Karpas-422 (cell line): ENCODE data around the gene TBL1X. TPM values are rescaled to one million over a fixed set of nuclear protein-coding genes. Genes with fewer than 3 reads are reported as not detected.

Experiments used
- DNase-seq: peaks from one replicate; pipeline ENCODE4 v3.0.0-alpha.2; 2015
- H2AFZ ChIP-seq: fragments of 200-600 bp; sonication (generic); 2 replicates; pipeline ENCODE4 v1.6.1; 2014; ENCODE audit warnings: antibody characterized with exemption, low read length, mixed read lengths
- H3K27ac ChIP-seq: fragments of 200-600 bp; sonication (generic); 2 replicates; pipeline ENCODE4 v1.5.1; 2014; ENCODE audit warnings: mild to moderate bottlenecking, low read length, moderate library complexity
- H3K27me3 ChIP-seq: fragments of 200-600 bp; sonication (generic); 2 replicates; pipeline ENCODE4 v1.6.1; 2014; ENCODE audit warnings: low read length, mixed read lengths
- H3K36me3 ChIP-seq: fragments of 200-600 bp; sonication (generic); 2 replicates; pipeline ENCODE4 v1.6.1; 2014; ENCODE audit warnings: low read length, mixed read lengths; ENCODE audit not compliant: insufficient read depth
- H3K4me1 ChIP-seq: fragments of 200-600 bp; sonication (generic); 2 replicates; pipeline ENCODE4 v1.6.1; 2014; ENCODE audit warnings: mild to moderate bottlenecking, low read length, mixed read lengths
- H3K4me2 ChIP-seq: fragments of 200-600 bp; sonication (generic); 2 replicates; pipeline ENCODE4 v1.6.1; 2014; ENCODE audit warnings: low read length, low read depth, mild to moderate bottlenecking; ENCODE audit not compliant: poor library complexity, severe bottlenecking
- H3K4me3 ChIP-seq: fragments of 200-600 bp; sonication (generic); 2 replicates; pipeline ENCODE4 v1.5.1; 2014; ENCODE audit warnings: mild to moderate bottlenecking, antibody characterized with exemption, low read length, mixed read lengths
- H3K79me2 ChIP-seq: fragments of 200-600 bp; sonication (generic); 2 replicates; pipeline ENCODE4 v1.6.1; 2014; ENCODE audit warnings: mild to moderate bottlenecking, low read length, mixed read lengths
- H3K9ac ChIP-seq: fragments of 200-600 bp; sonication (generic); 2 replicates; pipeline ENCODE4 v1.6.0; 2014; ENCODE audit warnings: low read length
- H3K9me2 ChIP-seq: fragments of 200-600 bp; sonication (generic), shearing (Covaris generic); replicated peaks from 2 replicates; pipeline ENCODE4 v1.6.0; 2014; ENCODE audit warnings: mild to moderate bottlenecking, low read length, moderate library complexity; ENCODE audit not compliant: insufficient read depth
- H3K9me3 ChIP-seq: fragments of 300-700, 200-600 bp; sonication (generic); 2 replicates; pipeline ENCODE4 v1.6.1; 2014; ENCODE audit warnings: low read length, mixed read lengths
- H4K20me1 ChIP-seq: fragments of 200-600 bp; sonication (generic); 2 replicates; pipeline ENCODE4 v1.6.1; 2014; ENCODE audit warnings: mild to moderate bottlenecking, antibody characterized with exemption, low read length, low read depth; ENCODE audit not compliant: insufficient read depth
- total RNA-seq: library from RNA; depleted of rRNA; stranded (reverse); fragments of >200 nt; shearing (Covaris generic); gene quantifications from 2 replicates; pipeline ENCODE4 v1.2.3, GENCODE V29; 2014; ENCODE audit warnings: low replicate concordance

The TBL1X gene
- total RNA-seq, 1 experiment from 2014 or later: 9.4 TPM

GRCh38 chrX:9591496-9591895 is 126.6 kb downstream of the TBL1X start:
- H3K9me3 ChIP-seq: no peaks in the 10 kb centered on the region
- no peaks in the 10 kb centered on the region for H3K36me3 ChIP-seq
- no peaks in the 10 kb centered on the region for H4K20me1 ChIP-seq
- DNase-seq: no peak
- H3K4me1 ChIP-seq: peaks cover 5% of the 10 kb centered on the region; the same call in 1 of the 2 replicates
- H3K4me3 ChIP-seq: no peak overlapping the region
- no peaks in the 10 kb centered on the region for H3K79me2 ChIP-seq
- H3K4me2 ChIP-seq: no peak overlapping the region
- H3K9ac ChIP-seq: no peak overlapping the region
- no peak overlapping the region for H3K27ac ChIP-seq
- H3K9me2 ChIP-seq: no peaks in the 10 kb centered on the region
- H2AFZ ChIP-seq: no peak overlapping the region
- H3K27me3 ChIP-seq: no peaks in the 10 kb centered on the region

GRCh38 chrX:9593756-9594155 is 128.9 kb downstream of the TBL1X start:
- Histone ChIP-seq H3K4me1 (peaks cover 5% of the 10 kb centered on the region; the same call in 1 of the 2 replicates), H3K9me3 (no peaks in the 10 kb centered on the region), H3K9ac (no peak overlapping the region), H3K27me3 (no peaks in the 10 kb centered on the region), H3K27ac (no peak overlapping the region), H3K4me2 (no peak overlapping the region), H3K4me3 (no peak overlapping the region), H3K79me2 (no peaks in the 10 kb centered on the region), H3K9me2 (no peaks in the 10 kb centered on the region), H4K20me1 (no peaks in the 10 kb centered on the region), H3K36me3 (no peaks in the 10 kb centered on the region), H2AFZ (no peak overlapping the region)
- DNase-seq: no peak

GRCh38 chrX:9595174-9595573 is 130.3 kb downstream of the TBL1X start:
- Histone ChIP-seq H3K4me3 (no peak overlapping the region), H3K4me2 (no peak overlapping the region), H2AFZ (no peak overlapping the region), H3K27ac (no peak overlapping the region), H3K27me3 (no peaks in the 10 kb centered on the region), H3K9ac (no peak overlapping the region), H3K4me1 (peaks cover 5% of the 10 kb centered on the region; the same call in 1 of the 2 replicates), H3K79me2 (no peaks in the 10 kb centered on the region), H3K9me2 (no peaks in the 10 kb centered on the region), H4K20me1 (no peaks in the 10 kb centered on the region), H3K9me3 (no peaks in the 10 kb centered on the region), H3K36me3 (no peaks in the 10 kb centered on the region)
- no peak for DNase-seq

- H4K20me1 ChIP-seq: no peaks in the 10 kb centered on the region
- no peak for DNase-seq
- H2AFZ ChIP-seq: no peak overlapping the region
Observed at GRCh38 chrX:9596837-9597236, 132.0 kb downstream of the TBL1X start.

DNA sequence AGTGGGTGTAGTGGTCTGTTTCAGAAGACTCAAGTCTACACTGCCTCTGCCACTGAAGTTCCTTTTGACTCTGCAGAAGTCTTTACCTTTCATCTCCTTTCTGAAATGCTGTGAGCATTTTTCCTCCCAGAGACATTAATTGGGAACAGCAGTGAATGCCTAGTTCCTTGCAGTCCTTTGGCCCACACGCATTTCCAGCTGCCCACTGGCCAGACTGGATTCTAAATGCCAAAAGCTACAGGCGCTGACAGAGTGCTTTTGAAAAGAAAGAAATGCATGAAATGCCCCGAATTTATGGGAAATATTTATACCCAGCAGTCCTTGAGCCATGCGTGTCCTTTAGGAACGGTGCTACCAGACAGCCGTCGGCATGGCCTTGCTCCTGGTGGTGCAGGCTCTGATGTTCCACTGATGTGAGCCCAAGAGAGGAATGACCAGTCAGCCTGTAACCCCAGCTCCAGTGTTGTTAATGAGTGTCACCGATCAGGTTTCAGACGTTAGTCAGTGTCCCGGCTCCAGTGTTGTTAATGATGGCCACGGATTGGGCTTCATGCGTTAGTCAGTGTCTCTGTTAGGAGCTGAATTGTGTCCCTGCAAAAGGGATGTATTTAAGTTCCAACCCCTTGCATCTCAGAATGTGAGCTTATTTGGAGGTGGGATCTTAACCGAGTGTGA is 132.6 kb downstream of the TBL1X start:
- Histone ChIP-seq H3K4me2 (no peak overlapping the region), H3K79me2 (no peaks in the 10 kb centered on the region), H3K27ac (no peak overlapping the region), H4K20me1 (no peaks in the 10 kb centered on the region), H3K4me1 (peaks cover 2% of the 10 kb centered on the region; the same call in 1 of the 2 replicates), H3K9ac (no peak overlapping the region), H3K4me3 (no peak overlapping the region), H3K36me3 (no peaks in the 10 kb centered on the region), H3K9me2 (no peaks in the 10 kb centered on the region), H3K9me3 (no peaks in the 10 kb centered on the region), H2AFZ (no peak overlapping the region), H3K27me3 (no peaks in the 10 kb centered on the region)
- DNase-seq: no peak

More at GRCh38 chrX:9596837-9597236, 132.0 kb downstream of the TBL1X start:
- Histone ChIP-seq H3K9me2 (no peaks in the 10 kb centered on the region), H3K79me2 (no peaks in the 10 kb centered on the region), H3K4me2 (no peak overlapping the region), H3K4me1 (peaks cover 5% of the 10 kb centered on the region; the same call in 1 of the 2 replicates), H3K9ac (no peak overlapping the region), H3K27ac (no peak overlapping the region), H3K36me3 (no peaks in the 10 kb centered on the region), H3K27me3 (no peaks in the 10 kb centered on the region), H3K4me3 (no peak overlapping the region), H3K9me3 (no peaks in the 10 kb centered on the region)

- Histone ChIP-seq H3K27ac (no peak overlapping the region), H2AFZ (no peak overlapping the region), H3K9me3 (no peaks in the 10 kb centered on the region), H4K20me1 (no peaks in the 10 kb centered on the region), H3K36me3 (no peaks in the 10 kb centered on the region), H3K4me1 (no peaks in the 10 kb centered on the region), H3K4me3 (no peak overlapping the region), H3K9me2 (no peaks in the 10 kb centered on the region), H3K27me3 (no peaks in the 10 kb centered on the region), H3K9ac (no peak overlapping the region), H3K4me2 (no peak overlapping the region), H3K79me2 (no peaks in the 10 kb centered on the region)
- no peak for DNase-seq
Observed at GRCh38 chrX:9598344-9598743, 133.5 kb downstream of the TBL1X start.

- H3K9me3 ChIP-seq: no peaks in the 10 kb centered on the region
- no peaks in the 10 kb centered on the region for H3K79me2 ChIP-seq
- H3K9ac ChIP-seq: no peak overlapping the region
- no peak overlapping the region for H3K4me2 ChIP-seq
- H4K20me1 ChIP-seq: no peaks in the 10 kb centered on the region
- no peak for DNase-seq
- no peak overlapping the region for H2AFZ ChIP-seq
- H3K9me2 ChIP-seq: no peaks in the 10 kb centered on the region
- H3K27me3 ChIP-seq: no peaks in the 10 kb centered on the region
- H3K27ac ChIP-seq: no peak overlapping the region
- no peaks in the 10 kb centered on the region for H3K4me1 ChIP-seq
- no peaks in the 10 kb centered on the region for H3K36me3 ChIP-seq
- H3K4me3 ChIP-seq: no peak overlapping the region
Observed at GRCh38 chrX:9604111-9604907, 139.5 kb downstream of the TBL1X start.

DNA sequence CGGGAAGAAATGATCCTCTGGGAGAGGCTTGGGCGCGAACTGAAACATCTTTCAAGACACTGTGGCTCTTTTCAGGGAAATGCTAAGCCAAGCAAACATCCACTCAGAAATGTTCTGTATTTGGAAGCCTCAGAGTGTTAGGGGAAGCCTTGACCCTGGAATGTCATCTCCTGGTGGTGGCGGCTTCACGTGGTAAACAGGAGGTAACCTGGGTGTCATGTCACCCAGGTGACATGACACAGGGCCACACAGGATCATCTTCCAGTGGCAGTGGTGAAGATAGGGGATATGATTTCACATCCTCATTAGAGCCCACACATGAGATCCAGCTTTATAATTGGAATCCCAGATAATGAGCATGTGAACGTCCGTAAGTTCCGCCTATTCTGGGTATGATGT is 140.0 kb downstream of the TBL1X start:
- no peaks in the 10 kb centered on the region for H3K27me3 ChIP-seq
- no peak overlapping the region for H3K4me2 ChIP-seq
- no peak overlapping the region for H3K9ac ChIP-seq
- H3K36me3 ChIP-seq: no peaks in the 10 kb centered on the region
- H3K79me2 ChIP-seq: no peaks in the 10 kb centered on the region
- no peak for DNase-seq
- H4K20me1 ChIP-seq: no peaks in the 10 kb centered on the region
- no peak overlapping the region for H3K27ac ChIP-seq
- no peak overlapping the region for H3K4me3 ChIP-seq
- H3K9me2 ChIP-seq: no peaks in the 10 kb centered on the region
- H3K9me3 ChIP-seq: no peaks in the 10 kb centered on the region
- no peaks in the 10 kb centered on the region for H3K4me1 ChIP-seq
- no peak overlapping the region for H2AFZ ChIP-seq
